ENCODE measurements around the gene CBR4.
"Not testable (repeated sequence)": the region's sequence is repeated elsewhere in the genome, so short reads cannot be mapped to it uniquely, and the experiment has no call there.

CBR4 gene

DNA sequence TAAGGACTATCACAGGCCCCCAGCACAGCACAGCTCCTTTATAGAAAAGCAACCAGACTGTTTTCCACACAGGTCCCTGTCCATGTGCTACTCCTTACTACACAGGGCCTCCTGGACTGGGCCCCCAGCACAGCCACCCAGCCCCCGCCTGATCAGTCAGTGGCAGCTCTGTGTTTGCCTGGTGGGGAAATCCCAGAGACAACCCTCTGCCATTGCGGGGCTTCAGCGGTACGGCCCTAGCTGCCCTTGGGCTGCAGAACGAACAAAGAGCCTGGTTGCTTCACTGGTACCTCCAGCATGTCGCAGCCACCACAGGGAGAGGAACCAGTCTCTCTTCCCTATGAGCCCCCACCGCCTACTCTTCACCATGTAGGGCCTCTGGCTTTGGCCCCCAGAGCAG is 30.7 kb downstream of the CBR4 start:
- Histone ChIP-seq H3K4me3 (ENCODE audit: low read depth in 1 of 2, low read length in 1 of 2) (no peak overlapping the region), H3K27ac (no peak overlapping the region), H3K9me3 (no peaks in the 10 kb centered on the region), H3K36me3 (peaks cover 20% of the 10 kb centered on the region), H3K4me1 (ENCODE audit: control insufficient read depth in 1 of 2, insufficient read depth in 1 of 2, low read depth in 1 of 2, low read length in 1 of 2) (no peaks in the 10 kb centered on the region), H3K27me3 (no peaks in the 10 kb centered on the region)
- TF ChIP-seq, protein P1, sequence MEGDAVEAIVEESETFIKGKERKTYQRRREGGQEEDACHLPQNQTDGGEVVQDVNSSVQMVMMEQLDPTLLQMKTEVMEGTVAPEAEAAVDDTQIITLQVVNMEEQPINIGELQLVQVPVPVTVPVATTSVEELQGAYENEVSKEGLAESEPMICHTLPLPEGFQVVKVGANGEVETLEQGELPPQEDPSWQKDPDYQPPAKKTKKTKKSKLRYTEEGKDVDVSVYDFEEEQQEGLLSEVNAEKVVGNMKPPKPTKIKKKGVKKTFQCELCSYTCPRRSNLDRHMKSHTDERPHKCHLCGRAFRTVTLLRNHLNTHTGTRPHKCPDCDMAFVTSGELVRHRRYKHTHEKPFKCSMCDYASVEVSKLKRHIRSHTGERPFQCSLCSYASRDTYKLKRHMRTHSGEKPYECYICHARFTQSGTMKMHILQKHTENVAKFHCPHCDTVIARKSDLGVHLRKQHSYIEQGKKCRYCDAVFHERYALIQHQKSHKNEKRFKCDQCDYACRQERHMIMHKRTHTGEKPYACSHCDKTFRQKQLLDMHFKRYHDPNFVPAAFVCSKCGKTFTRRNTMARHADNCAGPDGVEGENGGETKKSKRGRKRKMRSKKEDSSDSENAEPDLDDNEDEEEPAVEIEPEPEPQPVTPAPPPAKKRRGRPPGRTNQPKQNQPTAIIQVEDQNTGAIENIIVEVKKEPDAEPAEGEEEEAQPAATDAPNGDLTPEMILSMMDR (IDR thresholded peaks at IDR 0.05), result no peak

GRCh38 chr4:168978001-168978700 is 31.9 kb downstream of the CBR4 start:
- no peak overlapping the region for H3K4me3 ChIP-seq (ENCODE audit: low read depth in 1 of 2, low read length in 1 of 2)
- no peaks in the 10 kb centered on the region for H3K4me1 ChIP-seq (ENCODE audit: control insufficient read depth in 1 of 2, insufficient read depth in 1 of 2, low read depth in 1 of 2, low read length in 1 of 2)
- no peak overlapping the region for H3K27ac ChIP-seq
- H3K27me3 ChIP-seq, result no peaks in the 10 kb centered on the region
- H3K36me3 ChIP-seq, result peaks cover 20% of the 10 kb centered on the region
- TF ChIP-seq, protein P1 (IDR thresholded peaks at IDR 0.05), result no peak
- H3K9me3 ChIP-seq, result no peaks in the 10 kb centered on the region

GRCh38 chr4:168972596-168972995 is 37.5 kb downstream of the CBR4 start:
- Histone ChIP-seq H3K4me3 (ENCODE audit: low read depth in 1 of 2, low read length in 1 of 2) (no peak overlapping the region), H3K36me3 (peaks cover 20% of the 10 kb centered on the region), H3K27ac (no peak overlapping the region), H3K4me1 (ENCODE audit: control insufficient read depth in 1 of 2, insufficient read depth in 1 of 2, low read depth in 1 of 2, low read length in 1 of 2) (no peaks in the 10 kb centered on the region), H3K9me3 (no peaks in the 10 kb centered on the region), H3K27me3 (no peaks in the 10 kb centered on the region)
- TF ChIP-seq, protein P1 (IDR thresholded peaks at IDR 0.05), result no peak

GRCh38 chr4:168960716-168961115 is 49.3 kb downstream of the CBR4 start:
- Histone ChIP-seq H3K9me3 (no peaks in the 10 kb centered on the region), H3K27ac (no peak overlapping the region), H3K4me3 (ENCODE audit: low read depth in 1 of 2, low read length in 1 of 2) (no peak overlapping the region), H3K4me1 (ENCODE audit: control insufficient read depth in 1 of 2, insufficient read depth in 1 of 2, low read depth in 1 of 2, low read length in 1 of 2) (no peaks in the 10 kb centered on the region), H3K27me3 (no peaks in the 10 kb centered on the region), H3K36me3 (no peaks in the 10 kb centered on the region)
- TF ChIP-seq, protein P1 (IDR thresholded peaks at IDR 0.05), result no peak

GRCh38 chr4:168955674-168956073 is 54.4 kb downstream of the CBR4 start:
- Histone ChIP-seq H3K27ac (no peak overlapping the region), H3K4me3 (ENCODE audit: low read depth in 1 of 2, low read length in 1 of 2) (no peak overlapping the region), H3K4me1 (ENCODE audit: control insufficient read depth in 1 of 2, insufficient read depth in 1 of 2, low read depth in 1 of 2, low read length in 1 of 2) (no peaks in the 10 kb centered on the region), H3K9me3 (no peaks in the 10 kb centered on the region), H3K27me3 (no peaks in the 10 kb centered on the region), H3K36me3 (no peaks in the 10 kb centered on the region)
- TF ChIP-seq, protein P1 (IDR thresholded peaks at IDR 0.05), result no peak

DNA sequence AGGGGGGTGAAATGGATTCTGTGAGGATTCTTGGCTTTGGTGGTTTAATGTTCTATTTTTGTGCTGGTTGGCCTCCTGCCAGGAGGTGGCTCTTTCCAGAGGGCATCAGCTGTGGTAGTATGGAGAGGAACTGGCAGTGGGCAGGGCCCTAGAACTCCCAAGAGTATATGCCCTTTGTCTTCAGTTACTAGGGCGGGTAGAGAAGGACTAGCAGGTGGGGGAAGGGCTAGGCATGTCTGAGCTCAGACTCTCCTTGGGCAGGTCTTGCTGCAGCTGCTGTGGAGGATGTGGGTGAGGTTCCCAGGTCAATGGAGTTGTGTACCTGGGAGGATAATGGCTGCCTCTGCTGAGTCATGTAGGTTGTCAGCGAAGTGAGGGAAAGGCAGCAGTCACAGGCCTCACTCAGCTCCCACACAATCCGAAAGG is 57.2 kb downstream of the CBR4 start:
- not testable (repeated sequence) for H3K27me3 ChIP-seq; H3K27ac ChIP-seq; H3K4me1 ChIP-seq (ENCODE audit: control insufficient read depth in 1 of 2, insufficient read depth in 1 of 2, low read depth in 1 of 2, low read length in 1 of 2); H3K4me3 ChIP-seq (ENCODE audit: low read depth in 1 of 2, low read length in 1 of 2); H3K9me3 ChIP-seq; H3K36me3 ChIP-seq
